Amygdala (tissue), 56 donors: ENCODE data around the gene COL20A1.

Source experiments
- DNase-seq, 56 donors: peaks; one replicate each; lab custom pipeline; 2025; lab: John Stamatoyannopoulos, UW

Gene COL20A1

DNA sequence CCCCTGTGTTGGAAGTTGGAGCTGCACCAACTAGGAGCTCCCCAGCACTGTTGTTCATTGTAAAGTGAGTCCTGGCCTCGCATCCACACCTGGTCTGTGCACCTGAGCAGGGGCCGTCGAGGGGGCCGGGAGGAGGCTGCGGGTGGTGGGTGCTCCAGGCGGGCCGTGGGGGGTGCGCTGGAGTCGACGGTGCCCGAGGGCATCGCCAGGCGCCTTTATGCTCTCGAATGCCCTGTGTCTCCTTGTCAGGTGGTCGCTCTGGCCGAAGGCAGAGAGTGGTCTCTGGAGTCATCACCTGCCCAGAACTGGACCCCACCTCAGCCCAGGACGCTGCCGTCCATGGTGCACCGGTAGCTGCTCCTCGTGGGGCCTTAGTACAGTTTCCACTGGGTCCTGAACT, 16.0 kb upstream of the COL20A1 start:
- DNase-seq: no peak

DNA sequence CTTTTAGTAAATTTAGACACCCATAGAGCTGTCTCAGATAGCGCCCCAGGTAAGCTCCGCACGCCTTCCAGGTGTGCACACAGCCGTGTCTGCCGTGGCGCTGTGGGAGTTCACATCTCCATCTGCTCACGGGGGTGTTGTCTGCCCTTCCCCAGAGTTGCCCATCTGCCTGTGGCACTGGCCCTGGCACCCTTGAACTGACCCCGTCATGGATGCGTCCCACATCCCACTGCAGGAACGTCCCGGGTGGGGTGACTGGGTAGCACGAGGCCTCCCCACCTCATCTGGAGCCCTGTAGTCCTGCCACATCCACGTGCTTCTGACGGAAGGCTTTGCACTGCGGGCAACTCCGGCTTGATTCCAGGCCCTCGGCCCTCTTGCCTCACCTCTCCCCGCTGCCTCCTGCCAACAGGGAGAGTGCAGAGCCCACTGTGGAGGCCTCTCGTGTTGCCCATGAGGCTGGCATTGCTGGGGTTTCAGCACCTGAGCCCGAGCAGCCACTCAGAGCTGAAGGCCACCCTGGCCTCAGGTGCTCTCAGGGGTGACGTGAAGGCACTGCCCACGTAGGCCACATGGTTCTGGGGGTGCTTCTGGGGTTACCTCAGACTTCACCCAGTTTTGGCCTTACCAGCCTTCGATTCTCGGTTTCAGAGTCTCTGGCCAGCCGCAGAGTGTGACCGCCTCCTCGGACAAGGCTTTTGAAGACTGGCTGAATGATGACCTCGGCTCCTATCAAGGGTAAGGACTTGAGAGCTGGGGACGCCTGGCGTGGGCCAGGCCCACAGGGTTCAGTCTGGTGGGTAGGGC, 15.3 kb upstream of the COL20A1 start:
- no peak for DNase-seq

DNA sequence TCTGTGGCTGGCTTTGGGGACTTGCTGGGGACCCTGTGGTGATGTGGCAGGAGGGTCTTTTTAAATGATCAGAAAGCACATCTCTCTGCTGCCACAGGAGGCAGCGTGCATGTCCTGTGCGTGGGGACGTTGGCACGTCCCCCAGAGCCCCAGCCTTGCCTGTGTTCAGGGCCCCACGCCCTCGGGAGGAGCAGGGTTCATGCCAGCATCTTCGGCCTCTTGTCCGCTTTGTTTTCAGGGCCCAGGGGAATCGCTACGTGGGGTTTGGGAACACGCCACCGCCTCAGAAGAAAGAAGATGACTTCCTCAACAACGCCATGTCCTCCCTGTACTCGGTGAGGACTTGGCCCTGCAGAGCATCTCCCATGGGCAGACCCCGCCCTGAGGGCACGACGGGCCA, 14.3 kb upstream of the COL20A1 start:
- DNase-seq: no peak

DNA sequence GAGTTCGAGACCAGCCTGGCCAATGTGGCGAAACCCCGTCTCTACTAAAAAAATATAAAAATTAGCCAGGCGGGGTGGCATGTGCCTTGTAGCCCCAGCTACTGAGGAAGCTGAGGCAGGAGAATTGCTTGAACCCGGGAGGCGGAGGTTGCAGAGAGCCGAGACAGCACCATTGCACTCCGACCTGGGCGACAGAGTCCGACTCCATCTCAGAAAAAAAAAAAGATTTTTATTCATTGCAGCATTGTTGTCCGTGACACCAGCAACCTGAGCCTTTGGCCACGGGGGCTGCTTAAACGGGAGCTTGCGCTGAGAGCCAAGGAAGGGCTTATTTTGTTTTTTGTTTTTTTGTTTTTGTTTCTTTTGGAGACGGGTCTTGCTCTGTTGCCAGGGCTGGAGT, 13.1 kb upstream of the COL20A1 start:
- no peak for DNase-seq

DNA sequence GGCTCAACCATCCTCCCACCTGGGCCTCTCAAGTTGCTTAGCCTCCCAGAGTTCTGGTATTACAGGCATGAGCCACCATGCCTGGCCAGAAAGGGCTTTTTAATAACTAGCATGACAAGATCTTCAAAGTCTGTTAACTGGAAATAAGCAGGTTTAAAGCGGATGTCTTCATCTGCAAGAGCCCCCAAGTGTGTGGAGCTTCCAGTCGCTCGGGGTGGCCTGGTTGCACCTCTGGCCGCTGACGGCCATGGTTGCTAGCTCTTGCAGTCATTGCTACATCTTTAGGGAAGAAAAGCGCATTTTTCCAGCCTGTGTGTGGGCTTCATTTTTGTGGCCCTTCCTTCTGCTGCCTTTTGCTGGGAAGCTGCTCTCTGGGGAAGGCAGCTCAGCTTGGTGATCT, 12.6 kb upstream of the COL20A1 start:
- no peak for DNase-seq

DNA sequence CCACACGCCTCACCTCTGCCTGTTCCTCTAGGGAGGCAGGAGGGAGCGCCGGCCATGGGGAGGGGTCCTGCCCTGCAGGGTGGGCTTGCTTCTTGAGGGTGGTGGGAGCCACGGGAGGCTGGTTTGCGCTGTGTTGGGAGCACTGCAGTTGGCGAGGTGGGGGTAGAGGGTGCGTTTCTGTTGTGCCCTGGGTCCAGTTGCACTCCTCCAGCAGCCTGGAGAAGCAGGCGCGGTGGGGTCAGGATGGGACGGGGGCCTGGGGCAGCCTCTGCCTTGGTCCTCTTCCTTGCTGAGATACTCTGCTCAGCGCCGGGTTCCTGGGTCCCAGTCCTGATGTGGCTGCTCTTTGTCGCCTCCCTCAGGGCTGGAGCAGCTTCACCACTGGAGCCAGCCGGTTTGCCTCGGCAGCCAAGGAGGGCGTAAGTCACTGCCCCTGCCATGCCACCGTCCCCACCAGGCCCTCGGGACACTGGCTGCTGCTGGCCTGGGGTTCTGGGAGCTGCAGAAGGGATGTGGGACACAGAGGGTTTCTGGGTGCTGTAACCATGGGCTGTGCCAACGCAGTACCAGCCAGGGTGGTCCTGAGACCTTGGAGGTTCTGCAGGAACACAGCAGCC, 11.9 kb upstream of the COL20A1 start:
- DNase-seq: no peak

DNA sequence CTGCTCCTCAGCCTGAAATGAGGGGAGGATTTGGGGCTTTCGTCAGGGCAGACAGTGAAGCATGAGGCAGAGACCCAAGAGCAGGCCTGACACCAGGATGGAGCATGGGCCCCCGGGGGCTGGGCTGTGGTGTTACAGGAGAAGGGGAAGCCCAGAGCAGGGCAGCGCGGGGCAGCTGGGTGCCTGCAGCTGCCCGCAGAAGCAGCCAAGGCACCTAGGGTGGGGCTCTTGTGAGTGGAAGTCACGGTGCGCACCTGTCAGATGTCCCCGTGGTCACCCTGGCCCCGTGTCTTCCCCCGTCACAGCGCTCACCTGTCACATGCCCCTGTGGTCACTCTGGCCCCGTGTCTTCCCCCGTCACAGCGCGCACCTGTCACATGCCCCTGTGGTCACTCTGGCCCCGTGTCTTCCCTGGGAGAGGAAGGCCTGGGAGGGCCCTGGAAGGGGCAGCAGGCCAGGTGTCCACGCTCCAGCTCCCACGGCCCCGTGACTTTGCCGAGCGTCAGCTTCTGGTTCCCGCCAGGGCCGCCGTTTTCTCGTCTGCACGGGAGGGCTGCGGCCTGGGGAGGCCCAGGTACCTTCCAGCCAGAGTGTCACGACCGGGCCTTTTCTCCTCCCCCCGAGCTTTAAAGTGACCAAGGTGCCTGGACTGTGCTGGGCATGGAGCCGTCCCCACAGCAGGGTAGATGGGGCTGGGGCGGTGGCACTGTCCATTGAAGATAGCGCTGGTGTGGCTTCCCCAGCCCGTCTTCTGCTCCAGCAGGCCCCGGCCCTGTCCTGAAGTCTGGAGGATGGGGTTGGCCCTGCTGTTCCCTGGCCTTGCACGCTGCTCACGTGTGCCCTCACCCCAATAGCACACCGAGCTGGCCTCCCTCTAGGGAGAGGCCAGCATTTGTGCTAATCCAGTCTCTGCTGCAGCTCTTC, 11.0 kb upstream of the COL20A1 start:
- DNase-seq: no peak

DNA sequence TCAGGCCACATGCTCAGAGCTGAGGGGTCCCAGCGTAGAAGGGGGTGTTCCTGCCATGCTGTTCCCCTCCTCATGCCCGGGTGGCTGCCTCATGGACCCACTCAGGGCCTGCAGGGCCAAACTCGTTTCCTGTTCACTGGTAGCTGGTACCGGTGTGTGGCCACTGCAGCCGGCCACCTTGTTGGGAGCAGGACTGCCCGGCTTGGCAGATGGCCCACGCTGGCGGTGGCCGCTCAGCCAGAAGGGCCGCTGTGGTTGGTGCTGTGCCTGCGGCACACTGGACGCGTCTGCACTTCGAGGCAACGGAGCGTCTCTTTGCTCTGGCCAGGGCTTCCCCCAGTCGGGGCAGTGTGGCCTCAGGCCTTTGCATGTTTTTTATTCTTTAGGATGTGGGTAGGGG, 10.0 kb upstream of the COL20A1 start:
- DNase-seq: no peak

DNA sequence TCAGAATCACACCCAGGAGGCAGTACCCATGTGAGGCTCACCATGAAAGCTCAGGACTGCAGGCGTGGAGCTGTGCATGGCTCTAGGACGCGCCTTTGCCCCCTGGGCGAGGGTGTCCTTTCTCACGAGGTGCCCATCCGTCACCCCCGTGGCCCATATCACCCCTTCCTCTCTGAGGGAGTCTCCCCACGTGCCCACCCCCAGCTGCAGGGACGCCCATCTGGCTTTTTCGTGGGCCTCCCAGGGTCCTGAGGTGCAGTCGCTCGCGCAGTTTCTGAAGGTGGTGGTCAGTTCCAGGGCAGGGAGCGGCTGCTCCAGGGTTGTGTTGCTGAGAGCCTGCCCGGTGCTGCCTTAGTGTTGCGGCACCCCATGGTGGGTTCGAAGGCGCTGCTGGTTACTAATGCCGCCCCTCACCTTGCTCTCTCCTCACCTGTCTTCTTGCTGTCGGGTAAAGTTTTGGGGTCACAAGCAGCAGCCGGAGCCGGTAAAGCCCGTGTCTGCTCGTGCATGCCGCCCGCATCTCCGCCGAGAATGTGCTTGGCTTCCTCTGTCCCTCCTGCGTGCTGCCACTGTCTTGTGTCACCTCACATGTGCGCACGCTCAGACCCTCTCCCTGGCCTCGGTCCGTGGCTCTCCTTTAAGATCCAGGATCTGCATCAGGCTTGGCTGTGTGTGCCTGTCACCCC, 9.4 kb upstream of the COL20A1 start:
- DNase-seq: no peak

DNA sequence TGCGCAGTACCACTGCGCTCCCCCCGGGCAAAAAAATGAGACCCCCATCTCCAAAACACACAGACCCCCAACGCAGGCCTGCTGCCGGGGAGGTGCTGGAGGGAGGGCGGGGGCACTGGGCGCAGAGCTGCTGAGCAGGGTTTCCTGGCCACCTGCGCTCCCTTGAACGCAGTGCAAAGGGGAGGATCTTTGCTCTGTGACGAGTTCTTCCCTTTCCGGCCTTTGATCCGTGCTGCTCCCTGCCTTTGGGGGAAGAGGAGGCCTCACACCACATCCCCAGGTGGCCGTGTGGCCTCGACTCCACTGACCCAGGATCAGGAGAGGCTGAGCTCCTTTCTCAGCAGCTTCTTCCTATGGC, 8.9 kb upstream of the COL20A1 start:
- DNase-seq: no peak

DNA sequence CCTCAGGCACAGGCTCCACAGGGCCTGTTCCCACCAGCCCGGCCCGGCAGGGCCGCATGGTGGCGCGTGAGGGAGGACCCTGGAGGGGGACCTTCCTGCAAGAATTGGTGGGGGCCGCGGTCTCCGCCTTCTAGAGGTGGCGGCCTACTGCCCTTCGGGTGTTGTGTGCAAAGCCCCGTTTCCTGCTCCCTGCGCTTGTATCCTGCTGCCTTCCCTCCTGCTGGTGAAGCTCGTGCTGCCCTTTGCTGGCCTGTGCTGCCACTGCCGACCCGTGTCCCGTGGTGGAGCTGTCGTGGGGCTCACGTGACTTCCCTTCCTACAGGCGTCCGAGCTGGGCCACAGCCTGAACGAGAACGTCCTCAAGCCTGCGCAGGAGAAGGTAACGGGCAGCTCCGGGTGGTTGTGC, 8.4 kb upstream of the COL20A1 start:
- no peak for DNase-seq

DNA sequence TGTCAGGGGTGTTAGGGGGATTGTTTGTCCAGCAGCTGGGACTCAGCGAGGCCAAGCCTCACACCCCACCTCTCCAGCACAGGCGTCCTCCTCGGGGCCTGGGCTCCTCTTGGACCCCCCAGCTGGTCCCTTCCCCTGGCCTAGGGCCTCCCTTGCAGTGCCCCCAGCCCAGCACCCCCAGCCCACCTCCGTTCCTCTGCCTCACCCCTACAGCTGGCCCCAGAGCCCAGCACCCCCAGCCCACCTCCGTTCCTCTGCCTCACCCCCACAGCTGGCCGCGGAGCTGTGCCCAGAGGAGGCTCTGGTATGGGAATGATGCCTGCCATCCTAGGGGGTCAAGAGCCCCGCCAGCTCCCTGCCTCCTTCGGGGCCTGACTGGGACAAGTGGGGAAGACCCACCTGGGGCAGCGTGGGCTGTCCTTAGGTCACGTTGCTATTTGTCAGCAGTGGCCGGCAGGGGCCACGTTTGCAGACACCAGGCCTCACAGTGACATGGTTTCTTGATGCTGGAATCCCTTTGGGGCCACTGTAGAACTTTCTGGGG, 7.9 kb upstream of the COL20A1 start:
- DNase-seq: no peak

DNA sequence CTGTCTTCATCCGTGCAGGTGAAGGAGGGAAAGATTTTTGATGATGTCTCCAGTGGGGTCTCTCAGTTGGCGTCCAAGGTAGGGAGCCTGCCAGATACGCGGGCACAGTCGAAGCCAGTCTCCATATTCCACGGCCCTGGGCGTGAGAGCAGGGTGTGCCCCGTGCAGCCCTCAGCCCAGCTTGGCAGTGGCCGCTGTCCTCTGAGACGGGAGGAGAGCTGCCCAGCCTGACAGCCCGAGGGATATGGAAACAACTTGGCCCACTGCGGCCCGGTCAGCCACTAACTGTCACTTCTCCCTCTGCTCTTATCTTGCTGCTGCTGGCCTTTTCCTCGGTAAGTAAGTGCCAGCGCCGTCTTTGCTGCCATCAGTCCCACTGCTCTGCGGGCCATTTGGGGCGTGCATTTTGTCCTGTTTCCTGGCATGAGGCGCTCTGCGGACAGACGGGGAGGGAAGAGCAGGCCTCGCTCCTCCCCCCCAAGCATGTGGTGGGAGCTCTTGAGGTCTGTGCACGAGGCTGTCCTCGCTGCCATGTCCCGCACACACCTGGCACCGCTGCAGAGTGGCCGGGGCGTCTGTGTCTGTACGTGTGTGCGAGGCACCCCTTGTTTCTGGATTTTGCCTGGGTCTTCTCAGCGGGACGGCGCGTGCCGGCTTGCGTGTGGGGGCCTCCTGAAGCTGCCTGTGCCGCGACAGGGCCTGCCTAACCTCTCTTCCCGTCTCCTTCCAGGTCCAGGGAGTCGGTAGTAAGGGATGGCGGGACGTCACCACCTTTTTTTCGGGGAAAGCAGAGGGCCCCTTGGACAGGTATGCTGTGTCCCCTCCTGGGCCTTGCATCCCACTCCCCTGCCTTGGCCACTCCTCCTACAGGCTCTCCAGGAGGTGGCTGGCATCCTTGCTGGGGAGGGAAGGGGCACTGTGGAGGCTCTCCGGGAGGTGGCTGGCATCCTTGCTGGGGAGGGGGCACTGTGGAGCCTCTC, 7.1 kb upstream of the COL20A1 start:
- no peak for DNase-seq

DNA sequence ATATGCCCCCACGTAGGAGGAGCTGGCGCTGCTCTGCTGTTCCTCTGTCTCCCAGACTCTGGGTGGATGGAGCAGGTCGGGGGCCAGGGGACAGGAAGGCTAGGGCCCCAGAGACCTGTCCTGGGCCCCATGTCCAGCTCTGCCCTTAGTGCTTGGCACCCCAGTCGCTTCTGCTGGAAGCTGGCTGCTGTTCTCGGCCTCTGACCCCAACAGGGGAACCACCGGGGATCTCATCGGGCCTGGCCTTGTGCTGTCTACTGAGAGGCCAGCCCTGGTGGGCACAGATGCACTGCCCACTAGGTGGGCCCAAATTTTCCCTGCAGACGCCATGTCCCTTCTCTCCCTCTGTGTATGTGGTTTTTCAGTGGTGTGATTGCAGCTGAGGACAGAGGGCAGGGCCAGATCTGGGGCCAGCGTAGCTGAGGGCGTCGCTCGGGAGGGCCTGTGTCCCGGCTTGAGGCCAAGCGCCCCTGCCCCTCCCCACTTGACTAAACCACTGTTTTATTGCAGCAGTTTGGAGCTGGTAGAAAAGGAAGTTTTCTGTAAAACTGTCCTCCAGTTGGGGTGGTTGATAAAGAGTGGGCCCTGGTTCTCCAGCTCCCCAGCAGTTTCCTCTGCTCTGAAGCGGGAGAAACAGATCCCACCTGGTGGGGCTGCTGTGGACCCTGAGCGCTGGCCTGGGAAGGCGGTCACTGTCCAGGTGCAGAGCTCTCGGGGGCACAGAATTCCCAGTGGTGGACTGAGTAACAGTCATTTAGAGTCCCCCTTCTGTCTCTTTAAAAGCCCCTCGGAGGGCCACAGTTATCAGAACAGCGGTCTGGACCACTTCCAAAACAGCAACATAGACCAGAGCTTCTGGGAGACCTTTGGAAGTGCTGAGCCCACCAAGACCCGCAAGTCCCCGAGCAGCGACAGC, 5.9 kb upstream of the COL20A1 start:
- DNase-seq: no peak

DNA sequence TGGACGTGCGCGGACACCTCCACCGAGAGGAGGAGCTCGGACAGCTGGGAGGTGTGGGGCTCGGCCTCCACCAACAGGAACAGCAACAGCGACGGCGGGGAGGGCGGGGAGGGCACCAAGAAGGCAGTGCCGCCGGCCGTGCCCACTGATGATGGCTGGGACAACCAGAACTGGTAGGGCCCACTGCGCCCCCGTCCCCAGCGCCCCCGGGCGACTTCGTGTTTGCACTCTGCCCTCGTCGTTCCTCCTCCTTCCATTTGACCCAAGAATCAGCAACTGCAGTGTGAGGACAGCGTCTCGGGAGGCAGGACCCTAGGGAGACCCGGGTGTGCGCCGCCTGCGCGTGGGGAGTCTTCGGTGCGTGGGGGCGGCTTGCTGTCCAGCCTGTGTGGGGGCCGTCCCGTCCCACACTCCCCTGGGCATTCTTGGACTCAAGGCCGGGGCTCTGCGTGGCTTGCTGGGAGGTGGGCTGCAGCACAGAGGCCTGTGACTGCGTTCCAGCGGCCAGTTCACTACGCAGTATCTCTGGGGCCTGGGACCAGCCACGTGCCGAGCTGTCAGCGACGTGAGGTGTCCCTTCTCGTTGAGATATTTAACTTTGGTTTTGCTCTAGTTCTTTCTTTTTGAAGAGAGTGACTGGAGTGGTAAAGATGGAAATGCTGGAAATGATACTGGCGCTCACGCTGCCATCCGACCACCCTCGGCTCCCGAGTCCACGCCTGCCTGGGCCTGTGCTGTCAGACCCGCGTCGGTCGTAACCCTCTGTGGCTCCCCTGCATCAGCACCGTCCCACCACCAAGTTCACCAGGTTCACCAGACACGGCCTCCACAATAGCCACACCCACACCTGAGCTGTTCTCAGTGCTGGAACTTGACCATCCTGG, 5.0 kb upstream of the COL20A1 start:
- no peak for DNase-seq

DNA sequence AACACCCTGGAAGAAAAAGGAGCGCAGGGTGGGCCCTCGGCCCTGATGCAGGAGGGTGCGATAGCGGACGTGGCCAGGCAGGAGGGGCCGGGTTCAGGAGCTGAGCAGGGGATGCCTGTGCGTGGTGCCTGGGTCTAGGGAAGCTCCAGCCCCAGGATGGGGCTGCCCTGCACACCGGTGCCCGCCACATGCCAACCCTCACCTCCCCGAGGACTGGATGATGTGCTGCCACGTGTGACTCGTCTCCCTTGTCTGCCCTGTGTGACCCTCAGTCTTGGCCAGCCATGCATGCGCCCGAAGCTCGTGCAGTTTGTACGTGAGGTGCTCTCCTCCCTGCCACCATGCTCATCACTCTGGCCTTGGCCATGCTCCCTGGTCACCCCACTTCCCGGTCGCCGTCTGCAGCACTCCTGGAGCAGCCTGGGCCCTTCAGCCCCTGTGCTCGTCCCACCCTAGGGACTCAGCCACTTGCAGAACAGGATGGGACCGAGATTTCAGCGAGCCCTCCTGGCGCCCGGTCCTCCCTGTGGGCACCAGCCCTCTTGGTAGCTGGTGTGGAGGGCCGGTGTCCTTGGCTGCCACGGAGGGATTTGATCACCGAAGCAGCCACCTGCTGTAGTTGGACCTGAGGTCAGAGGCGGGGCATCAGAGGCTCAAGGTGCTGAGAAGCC, 4.3 kb upstream of the COL20A1 start:
- no peak for DNase-seq
